Measurements from ENCODE around the gene ADARB1.

Gene ADARB1

DNA sequence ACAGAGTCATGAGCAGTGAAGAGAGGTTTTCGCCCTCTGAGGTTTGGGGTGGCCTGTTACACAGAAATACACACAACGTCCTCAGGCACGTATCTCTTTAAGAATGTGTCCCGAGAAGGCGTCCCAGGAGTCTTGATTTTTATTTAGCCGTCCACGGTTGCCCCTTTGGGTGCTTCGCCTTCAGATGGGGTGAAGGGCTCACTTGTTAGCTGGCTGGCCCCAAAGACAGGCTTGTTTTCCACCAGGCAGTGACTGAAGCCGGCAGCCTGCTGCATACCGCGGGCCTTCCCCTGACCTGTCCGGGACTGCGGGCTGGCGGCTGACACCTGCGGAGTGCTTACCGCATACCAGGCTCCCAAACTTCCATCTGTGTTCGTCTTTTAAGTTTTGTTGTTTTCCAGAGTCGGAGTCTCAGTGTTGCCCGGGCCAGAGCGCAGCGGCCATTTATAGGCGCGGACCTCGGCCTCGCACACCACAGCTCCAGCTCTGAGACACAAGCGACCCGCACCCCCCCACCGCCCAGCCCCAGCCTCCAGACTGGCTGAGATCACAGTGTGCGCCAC is 1.6 kb upstream of the ADARB1 start:
- H3K4me3 ChIP-seq (replicated peaks; ENCODE audit: low read depth, low read length) = no peak overlapping the region
- TF ChIP-seq, protein P1, sequence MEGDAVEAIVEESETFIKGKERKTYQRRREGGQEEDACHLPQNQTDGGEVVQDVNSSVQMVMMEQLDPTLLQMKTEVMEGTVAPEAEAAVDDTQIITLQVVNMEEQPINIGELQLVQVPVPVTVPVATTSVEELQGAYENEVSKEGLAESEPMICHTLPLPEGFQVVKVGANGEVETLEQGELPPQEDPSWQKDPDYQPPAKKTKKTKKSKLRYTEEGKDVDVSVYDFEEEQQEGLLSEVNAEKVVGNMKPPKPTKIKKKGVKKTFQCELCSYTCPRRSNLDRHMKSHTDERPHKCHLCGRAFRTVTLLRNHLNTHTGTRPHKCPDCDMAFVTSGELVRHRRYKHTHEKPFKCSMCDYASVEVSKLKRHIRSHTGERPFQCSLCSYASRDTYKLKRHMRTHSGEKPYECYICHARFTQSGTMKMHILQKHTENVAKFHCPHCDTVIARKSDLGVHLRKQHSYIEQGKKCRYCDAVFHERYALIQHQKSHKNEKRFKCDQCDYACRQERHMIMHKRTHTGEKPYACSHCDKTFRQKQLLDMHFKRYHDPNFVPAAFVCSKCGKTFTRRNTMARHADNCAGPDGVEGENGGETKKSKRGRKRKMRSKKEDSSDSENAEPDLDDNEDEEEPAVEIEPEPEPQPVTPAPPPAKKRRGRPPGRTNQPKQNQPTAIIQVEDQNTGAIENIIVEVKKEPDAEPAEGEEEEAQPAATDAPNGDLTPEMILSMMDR (IDR thresholded peaks at IDR 0.05; ENCODE audit: low read length, missing control alignments) = no peak
- no peak for DNase-seq (ENCODE audit: low read depth)

DNA sequence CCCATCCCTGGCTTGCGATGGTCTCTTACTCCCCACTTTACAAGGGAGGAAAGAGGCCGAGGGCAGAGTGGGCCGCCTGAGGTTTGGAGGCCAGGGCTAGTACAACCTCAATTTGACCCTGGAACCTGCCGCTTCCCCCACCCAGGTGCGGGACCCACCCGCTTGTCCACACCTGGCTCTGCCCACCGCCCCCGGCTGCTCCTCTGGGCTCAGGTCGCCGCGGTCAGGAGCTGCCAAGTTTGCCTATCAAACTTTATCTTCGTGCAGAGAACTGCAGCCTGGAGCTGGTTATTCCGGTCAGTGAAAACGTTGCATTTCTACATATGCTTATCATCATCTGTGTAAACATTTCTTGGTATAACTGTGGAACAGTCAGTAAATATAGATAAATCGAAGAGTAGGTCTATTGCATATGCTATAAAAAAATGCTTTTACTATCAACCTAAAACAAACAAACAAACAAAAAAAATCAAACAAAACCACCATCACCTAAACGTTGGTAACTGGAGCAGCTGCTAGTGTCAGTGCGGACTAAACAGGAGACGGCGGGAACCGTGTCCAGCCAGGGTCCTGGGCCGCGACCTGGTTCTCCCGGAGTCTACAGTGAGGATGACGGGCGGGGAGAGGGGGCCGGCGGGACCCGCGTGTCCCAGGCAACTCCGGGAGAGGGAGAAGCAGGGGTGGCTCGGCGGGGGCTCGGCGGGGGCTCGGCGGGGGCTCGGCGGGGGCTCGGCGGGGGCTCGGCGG is 906 bp upstream of the ADARB1 start:
- TF ChIP-seq, protein P1 (IDR thresholded peaks at IDR 0.05; ENCODE audit: low read length, missing control alignments) = no peak
- no peak for DNase-seq (ENCODE audit: low read depth)
- H3K4me3 ChIP-seq (replicated peaks; ENCODE audit: low read depth, low read length) = peak overlapping the region; percentile 69

DNA sequence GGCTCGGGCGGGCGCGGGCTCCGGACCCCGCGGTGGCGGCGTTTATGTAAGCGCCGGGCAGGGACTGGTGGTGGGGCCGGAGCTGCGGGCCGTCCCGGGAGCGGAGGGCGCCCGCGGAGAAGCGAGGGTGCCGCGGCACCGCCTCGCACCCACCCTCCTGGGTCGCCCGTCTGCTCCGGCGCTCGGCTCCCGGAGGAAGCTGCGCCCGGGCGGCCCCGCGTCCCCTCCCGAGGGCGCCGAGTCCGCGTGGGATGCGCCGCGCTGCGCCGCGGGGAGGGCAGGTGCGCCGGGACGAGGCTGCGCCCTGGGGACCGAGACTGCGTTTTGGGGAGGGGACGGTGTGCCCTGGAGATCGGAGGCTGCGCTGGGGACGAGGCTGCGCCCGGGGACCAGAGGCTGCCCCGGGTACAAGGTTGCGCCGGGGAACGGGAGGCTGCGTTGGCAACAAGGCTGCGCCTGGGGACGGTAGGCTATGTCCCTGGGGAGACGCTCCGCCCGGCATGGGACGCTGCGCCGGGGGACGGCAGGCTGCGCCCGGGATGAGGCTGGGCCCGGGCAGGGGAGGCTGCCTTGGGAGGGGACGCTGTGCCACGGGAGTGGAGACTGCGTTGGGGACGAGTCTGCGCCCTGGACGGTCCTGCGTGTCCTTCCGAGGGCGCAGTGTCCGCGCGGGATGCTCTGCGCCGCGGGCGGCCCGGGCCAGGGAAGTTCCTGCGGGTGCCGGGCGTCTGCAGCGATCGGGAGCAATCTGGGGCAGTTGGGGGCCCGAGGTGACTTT is 627 bp downstream of the ADARB1 start:
- DNase-seq (ENCODE audit: low read depth) = peak; percentile 15
- H3K4me3 ChIP-seq (replicated peaks; ENCODE audit: low read depth, low read length) = peak overlapping the region; percentile 69
- TF ChIP-seq, protein P1 (IDR thresholded peaks at IDR 0.05; ENCODE audit: low read length, missing control alignments) = no peak

DNA sequence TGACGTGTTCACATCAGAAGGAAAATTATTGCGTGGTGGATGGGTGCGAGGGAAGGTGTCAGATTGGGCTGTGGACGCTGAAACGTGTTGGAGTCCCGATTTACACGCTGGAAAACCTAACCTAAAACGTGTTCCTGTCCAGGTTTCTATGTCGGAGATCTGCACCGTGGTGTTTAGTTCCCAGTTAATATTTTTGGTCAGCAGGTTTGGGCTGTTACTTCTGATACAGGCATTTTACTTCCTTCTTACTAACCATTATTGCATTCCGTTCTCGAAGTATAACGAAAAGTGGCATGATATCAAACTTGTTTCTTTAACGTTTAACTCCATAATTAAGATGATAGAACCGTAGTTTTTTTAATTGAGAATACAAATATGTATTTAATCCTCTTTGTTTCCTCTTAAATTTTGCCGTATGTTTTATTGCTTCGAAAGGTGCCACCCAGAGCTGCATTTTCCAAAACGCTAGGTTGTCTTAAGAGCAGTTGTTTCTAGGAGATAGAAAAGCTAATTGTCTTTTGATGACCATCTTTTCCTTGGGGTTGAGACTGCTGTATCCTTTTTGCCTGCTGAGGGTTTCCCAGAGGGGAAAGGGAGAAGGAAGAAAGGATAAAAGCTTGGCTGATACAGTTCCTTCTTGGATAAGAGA is 1.3 kb downstream of the ADARB1 start:
- DNase-seq (ENCODE audit: low read depth) = no peak
- TF ChIP-seq, protein P1 (IDR thresholded peaks at IDR 0.05; ENCODE audit: low read length, missing control alignments) = no peak
- H3K4me3 ChIP-seq (replicated peaks; ENCODE audit: low read depth, low read length) = peak overlapping the region; percentile 69

DNA sequence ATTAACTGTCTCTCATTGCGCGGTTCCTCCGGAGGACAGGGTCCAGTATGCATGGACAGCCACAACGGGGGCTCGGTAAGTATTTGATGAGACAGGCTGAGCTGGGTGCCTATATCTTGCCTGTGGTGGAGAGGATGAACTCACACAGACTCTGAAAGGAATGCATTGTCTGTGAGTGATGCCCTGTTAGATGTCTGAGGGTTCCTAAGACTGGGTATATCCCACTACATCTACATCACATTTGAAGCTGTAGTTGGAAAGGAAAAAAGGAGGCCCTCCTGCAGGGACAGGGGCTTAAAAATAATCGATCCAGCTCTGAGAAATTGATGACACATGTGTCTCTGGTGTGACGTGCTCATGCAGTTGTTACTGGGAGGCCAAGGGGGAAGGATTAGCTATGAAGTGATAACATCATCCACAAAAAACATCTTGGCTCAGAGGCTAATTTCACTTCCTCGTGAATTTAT is 1.9 kb downstream of the ADARB1 start:
- TF ChIP-seq, protein P1 (IDR thresholded peaks at IDR 0.05; ENCODE audit: low read length, missing control alignments) = no peak
- peak overlapping the region; percentile 69 for H3K4me3 ChIP-seq (replicated peaks; ENCODE audit: low read depth, low read length)
- DNase-seq (ENCODE audit: low read depth) = peak; percentile 13

DNA sequence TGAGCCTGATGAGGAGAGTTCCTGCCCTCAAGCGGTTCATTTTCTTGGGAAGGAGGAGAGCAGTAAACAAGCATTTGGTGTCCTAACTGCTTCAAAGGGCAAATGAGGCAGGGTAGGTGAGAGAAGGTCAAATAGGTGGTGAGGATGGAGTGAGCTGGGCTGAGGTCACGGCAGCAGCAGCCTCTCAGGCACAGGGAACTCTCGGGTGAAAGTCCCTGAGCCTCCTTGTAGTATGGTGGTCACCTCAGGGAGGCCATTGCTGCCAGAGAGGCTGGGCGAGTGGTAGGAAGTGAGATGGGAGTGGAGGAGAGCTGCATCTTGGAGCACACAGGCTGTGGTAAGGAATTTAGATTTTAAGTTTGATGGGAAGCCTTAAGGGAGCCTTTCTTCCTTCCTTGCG is 4.0 kb downstream of the ADARB1 start:
- TF ChIP-seq, protein P1 (IDR thresholded peaks at IDR 0.05; ENCODE audit: low read length, missing control alignments) = no peak

More for the DNA sequence above, 4.0 kb downstream of the ADARB1 start:
- H3K4me3 ChIP-seq (replicated peaks; ENCODE audit: low read depth, low read length) = no peak overlapping the region
- no peak for DNase-seq (ENCODE audit: low read depth)
